ENCODE data around the gene GSTT2B.
"Not testable (repeated sequence)": the region's sequence is repeated elsewhere in the genome, so short reads cannot be mapped to it uniquely, and the experiment has no call there.

- not testable (repeated sequence) for TF ChIP-seq CTCF (conservative IDR thresholded peaks at IDR 0.05; ENCODE audit: low read length); EZH2phosphoT487 (IDR thresholded peaks at IDR 0.05; ENCODE audit: borderline replicate concordance, low read depth, low read length)
These were observed 7.5 kb downstream of the GSTT2B start for GRCh38 chr22:23953485-23953884.

All from OCI-LY7 (cell line).